ENCODE measurements around the gene DHRS7B.
A peak's percentile ranks its signal among the peaks of the same experiment; 100 is the strongest.

DHRS7B gene

DNA sequence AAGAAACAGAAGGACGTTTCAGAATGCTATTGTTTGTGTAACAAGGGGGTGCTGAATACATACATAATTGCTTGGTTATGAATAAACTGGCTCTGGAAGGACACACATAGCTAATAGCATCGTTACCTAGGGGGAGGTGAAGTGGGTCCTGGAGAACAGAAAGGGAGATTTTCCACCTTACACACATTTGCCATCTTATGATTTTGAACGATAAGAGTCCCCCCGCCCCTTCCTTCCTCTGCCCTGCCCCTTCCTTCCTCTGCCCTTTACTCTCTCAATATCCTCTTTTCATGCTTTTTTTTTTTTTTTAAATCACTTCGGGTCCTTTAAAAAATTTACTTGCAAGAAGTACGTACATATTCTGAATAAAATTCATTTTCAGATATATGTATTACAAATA, 902 bp upstream of the DHRS7B start:
- no peak overlapping the region for H3K4me3 ChIP-seq (replicated peaks; ENCODE audit: low read depth, low read length)
- TF ChIP-seq, protein P1, sequence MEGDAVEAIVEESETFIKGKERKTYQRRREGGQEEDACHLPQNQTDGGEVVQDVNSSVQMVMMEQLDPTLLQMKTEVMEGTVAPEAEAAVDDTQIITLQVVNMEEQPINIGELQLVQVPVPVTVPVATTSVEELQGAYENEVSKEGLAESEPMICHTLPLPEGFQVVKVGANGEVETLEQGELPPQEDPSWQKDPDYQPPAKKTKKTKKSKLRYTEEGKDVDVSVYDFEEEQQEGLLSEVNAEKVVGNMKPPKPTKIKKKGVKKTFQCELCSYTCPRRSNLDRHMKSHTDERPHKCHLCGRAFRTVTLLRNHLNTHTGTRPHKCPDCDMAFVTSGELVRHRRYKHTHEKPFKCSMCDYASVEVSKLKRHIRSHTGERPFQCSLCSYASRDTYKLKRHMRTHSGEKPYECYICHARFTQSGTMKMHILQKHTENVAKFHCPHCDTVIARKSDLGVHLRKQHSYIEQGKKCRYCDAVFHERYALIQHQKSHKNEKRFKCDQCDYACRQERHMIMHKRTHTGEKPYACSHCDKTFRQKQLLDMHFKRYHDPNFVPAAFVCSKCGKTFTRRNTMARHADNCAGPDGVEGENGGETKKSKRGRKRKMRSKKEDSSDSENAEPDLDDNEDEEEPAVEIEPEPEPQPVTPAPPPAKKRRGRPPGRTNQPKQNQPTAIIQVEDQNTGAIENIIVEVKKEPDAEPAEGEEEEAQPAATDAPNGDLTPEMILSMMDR (IDR thresholded peaks at IDR 0.05; ENCODE audit: low read depth, low read length, missing control alignments): no peak
- DNase-seq (ENCODE audit: extremely low read depth, low read depth): no peak

DNA sequence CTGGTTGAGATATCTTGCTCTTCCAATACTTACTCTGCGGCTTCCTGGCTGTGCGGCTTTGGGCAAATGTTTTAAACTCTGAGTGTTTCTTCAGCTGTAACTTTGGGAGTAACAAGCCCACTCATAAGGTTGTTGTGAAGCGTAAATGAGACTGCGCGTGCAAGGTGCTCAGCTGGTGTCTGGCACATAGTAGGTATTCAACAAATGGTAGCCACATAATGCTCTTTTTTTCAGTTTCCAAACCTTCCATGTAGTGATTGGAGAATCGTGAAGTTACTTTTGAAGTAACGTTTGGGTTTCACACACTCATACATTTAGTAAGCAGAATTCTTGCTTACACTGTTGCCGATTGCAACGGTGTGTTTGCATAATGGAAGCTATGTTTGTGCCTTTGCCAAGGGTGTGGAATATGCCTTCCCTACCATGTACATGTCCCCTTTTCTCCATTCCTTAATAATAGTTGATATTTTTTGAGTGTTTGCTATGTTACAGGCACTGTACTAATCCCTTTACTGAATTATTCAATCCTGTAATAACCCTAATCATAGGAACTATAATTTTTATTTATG, 829 bp downstream of the DHRS7B start:
- TF ChIP-seq, protein P1 (IDR thresholded peaks at IDR 0.05; ENCODE audit: low read depth, low read length, missing control alignments): no peak
- DNase-seq (ENCODE audit: extremely low read depth, low read depth): no peak
- peak overlapping the region; percentile 94 for H3K4me3 ChIP-seq (replicated peaks; ENCODE audit: low read depth, low read length)

DNA sequence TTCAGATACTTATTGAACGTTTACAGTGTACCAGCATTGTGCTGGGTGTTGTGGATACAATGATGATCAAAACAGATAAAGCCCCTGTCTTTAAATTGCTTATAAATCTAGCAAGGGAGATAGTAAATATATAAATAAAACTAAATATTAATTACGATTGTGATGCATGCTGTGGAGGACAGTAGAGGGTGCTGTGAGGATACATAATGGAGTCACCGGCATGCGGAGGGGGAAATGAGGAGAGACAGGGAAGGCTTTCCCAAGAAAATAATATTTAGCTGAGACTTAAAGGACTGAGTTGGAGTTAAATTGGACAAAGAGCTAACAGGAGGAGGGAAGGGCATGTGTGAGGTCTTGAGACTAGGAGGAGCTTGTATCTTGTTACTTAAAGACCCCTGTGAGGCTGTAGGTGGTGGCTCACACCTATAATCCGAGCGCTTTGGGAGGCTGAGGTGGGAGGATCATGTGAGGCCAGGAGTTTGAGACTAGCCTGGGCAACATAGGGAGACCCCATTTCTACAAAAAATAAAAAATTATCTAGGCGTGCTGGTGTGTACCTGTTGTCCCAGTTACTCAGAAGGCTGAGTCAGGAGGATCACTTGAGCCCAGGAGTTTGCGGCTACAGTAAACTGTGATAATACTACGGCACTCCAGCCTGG, 2.4 kb downstream of the DHRS7B start:
- TF ChIP-seq, protein P1 (IDR thresholded peaks at IDR 0.05; ENCODE audit: low read depth, low read length, missing control alignments): peak; percentile 57
- DNase-seq (ENCODE audit: extremely low read depth, low read depth): peak; percentile 39
- H3K4me3 ChIP-seq (replicated peaks; ENCODE audit: low read depth, low read length): no peak overlapping the region

DNA sequence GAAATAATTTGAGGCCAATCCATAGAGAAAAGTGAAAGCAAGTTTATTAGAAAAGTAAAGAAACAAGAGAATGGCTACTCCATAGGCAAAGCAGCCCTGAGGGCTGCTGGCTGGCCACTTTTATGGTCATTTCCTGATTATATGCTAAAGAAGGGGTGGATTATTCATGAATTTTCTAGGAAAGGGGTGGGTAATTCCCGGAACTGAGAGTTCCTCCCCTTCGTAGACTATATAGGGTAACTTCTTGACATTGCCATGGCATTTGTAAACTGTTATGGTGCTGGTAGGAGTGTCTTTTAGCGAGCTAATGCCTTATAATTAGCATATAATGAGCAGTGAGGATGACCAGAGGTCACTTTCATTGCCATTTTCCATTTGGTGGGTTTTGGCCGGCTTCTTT, 4.4 kb downstream of the DHRS7B start:
- DNase-seq (ENCODE audit: extremely low read depth, low read depth): no peak
- no peak overlapping the region for H3K4me3 ChIP-seq (replicated peaks; ENCODE audit: low read depth, low read length)
- TF ChIP-seq, protein P1 (IDR thresholded peaks at IDR 0.05; ENCODE audit: low read depth, low read length, missing control alignments): no peak

DNA sequence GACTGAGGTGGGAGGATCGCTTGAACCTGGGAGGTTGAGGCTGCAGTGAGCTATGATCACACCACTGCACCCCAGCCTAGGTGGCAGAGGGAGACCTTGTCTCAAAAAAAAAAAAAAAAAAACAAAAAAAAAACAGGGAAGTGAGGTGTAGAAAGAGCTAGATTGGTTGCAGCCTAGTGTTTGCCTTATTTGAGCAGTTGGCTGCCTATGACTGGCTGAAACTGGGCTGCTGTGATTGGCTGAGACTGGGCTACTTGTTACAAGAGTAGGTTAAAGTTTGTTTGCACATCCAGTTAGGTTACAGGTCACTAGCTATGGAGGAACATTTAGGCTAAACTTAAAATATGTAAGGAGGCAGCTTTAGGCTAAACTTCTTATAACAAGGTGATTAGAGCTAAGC, 5.7 kb downstream of the DHRS7B start:
- no peak overlapping the region for H3K4me3 ChIP-seq (replicated peaks; ENCODE audit: low read depth, low read length)
- DNase-seq (ENCODE audit: extremely low read depth, low read depth): no peak
- TF ChIP-seq, protein P1 (IDR thresholded peaks at IDR 0.05; ENCODE audit: low read depth, low read length, missing control alignments): no peak

DNA sequence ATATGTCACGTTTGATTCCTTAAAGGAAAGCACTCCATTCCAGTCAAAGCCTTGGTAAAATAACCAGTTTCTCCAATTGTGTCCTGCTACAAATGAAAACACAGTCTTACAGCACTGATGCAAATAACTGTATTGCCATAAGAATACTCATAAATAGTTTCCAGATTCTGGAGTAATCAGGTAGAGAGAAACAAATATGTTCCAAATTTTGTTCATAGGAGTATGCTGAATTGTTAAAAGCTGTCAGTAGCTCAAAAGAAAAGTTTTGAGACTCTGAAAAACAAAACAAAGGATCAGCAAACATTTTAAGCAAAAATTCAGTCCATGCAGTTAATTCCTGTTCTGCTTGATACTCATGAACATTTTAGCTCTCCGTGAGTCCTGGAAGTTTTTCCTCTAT, 7.8 kb downstream of the DHRS7B start:
- TF ChIP-seq, protein P1 (IDR thresholded peaks at IDR 0.05; ENCODE audit: low read depth, low read length, missing control alignments): no peak
- H3K4me3 ChIP-seq (replicated peaks; ENCODE audit: low read depth, low read length): no peak overlapping the region
- DNase-seq (ENCODE audit: extremely low read depth, low read depth): no peak
